WTC11 (cell line): ENCODE results near the gene VWA5B1. TPM values are rescaled to one million over a fixed set of nuclear protein-coding genes. Genes with fewer than 3 reads are reported as not detected.

Experiments used
- ATAC-seq: fragments of 200-7000 bp; cut with Tn5 transposase; 2 replicates; pipeline ENCODE4 v1.10.0; 2021; ENCODE audit warnings: mild to moderate bottlenecking, moderate library complexity
- CTCF ChIA-PET: fragments of 300-600 bp; sonication (Branson Sonifier 250); formaldehyde crosslinking; loops from one replicate; lab custom pipeline; 2021; ENCODE audit warnings: antibody characterized with exemption; lab: Charles Lee
- POLR2A ChIA-PET: fragments of 350-600 bp; sonication (Branson Sonifier 250); formaldehyde crosslinking; loops from one replicate; lab custom pipeline; 2021; ENCODE audit warnings: antibody characterized with exemption; lab: Charles Lee
- DNase-seq: peaks from one replicate; pipeline ENCODE4 v3.0.0; 2021; ENCODE audit warnings: low spot score
- H3K27ac Mint-ChIP-seq: 2 replicates; pipeline ENCODE4 v1.8.0; 2021; ENCODE audit warnings: mixed read lengths
- H3K27me3 Mint-ChIP-seq: 2 replicates; pipeline ENCODE4 v1.8.0; 2021; ENCODE audit warnings: low read depth, mild to moderate bottlenecking, moderate library complexity, mixed read lengths
- H3K36me3 Mint-ChIP-seq: 2 replicates; pipeline ENCODE4 v1.8.0; 2021; ENCODE audit warnings: mixed read lengths
- H3K4me1 Mint-ChIP-seq: 2 replicates; pipeline ENCODE4 v1.8.0; 2022; ENCODE audit warnings: mixed read lengths
- H3K4me3 Mint-ChIP-seq: 2 replicates; pipeline ENCODE4 v1.8.0; 2021; ENCODE audit warnings: mild to moderate bottlenecking, moderate library complexity, mixed read lengths
- H3K9me3 Mint-ChIP-seq: 2 replicates; pipeline ENCODE4 v1.8.0; 2021; ENCODE audit warnings: mixed read lengths
- CBFB ChIP-seq: sonication (generic); formaldehyde crosslinking; IDR thresholded peaks from 2 replicates; pipeline ENCODE4 v1.8.1; 2022; ENCODE audit warnings: mild to moderate bottlenecking, low read depth, missing genetic modification reagents
- FOXJ3 ChIP-seq: sonication (generic); formaldehyde crosslinking; IDR thresholded peaks from 2 replicates; pipeline ENCODE4 v1.9.0; 2021; ENCODE audit warnings: missing genetic modification reagents, mild to moderate bottlenecking, borderline replicate concordance
- FOXP1 ChIP-seq: sonication (generic); formaldehyde crosslinking; IDR thresholded peaks from 2 replicates; pipeline ENCODE4 v1.8.0; 2022; ENCODE audit warnings: missing genetic modification reagents, mild to moderate bottlenecking, moderate library complexity, borderline replicate concordance
- GABPB1 ChIP-seq: sonication (generic); formaldehyde crosslinking; IDR thresholded peaks from 2 replicates; pipeline ENCODE4 v1.8.1; 2023; ENCODE audit warnings: mild to moderate bottlenecking, missing genetic modification reagents
- GTF2I ChIP-seq: fragments of 250-450 bp; sonication (Bioruptor Pico); conservative IDR thresholded peaks from 2 replicates; pipeline ENCODE4 v1.4.0; 2021; ENCODE audit warnings: mild to moderate bottlenecking
- IRF2 ChIP-seq: sonication (generic); formaldehyde crosslinking; IDR thresholded peaks from 2 replicates; pipeline ENCODE4 v1.8.0; 2022; ENCODE audit warnings: low read depth, missing genetic modification reagents, borderline replicate concordance
- OVOL2 ChIP-seq: fragments of 250-450 bp; sonication (Bioruptor Pico); IDR thresholded peaks from 2 replicates; pipeline ENCODE4 v1.9.0; 2021; ENCODE audit warnings: mild to moderate bottlenecking, borderline replicate concordance
- RELA ChIP-seq: sonication (generic); formaldehyde crosslinking; IDR thresholded peaks from 2 replicates; pipeline ENCODE4 v1.8.1; 2022; ENCODE audit warnings: missing genetic modification reagents, mild to moderate bottlenecking, borderline replicate concordance
- SMAD3 ChIP-seq: sonication (generic); formaldehyde crosslinking; IDR thresholded peaks from 2 replicates; pipeline ENCODE4 v1.8.0; 2022; ENCODE audit warnings: missing genetic modification reagents, mild to moderate bottlenecking, borderline replicate concordance
- SMAD4 ChIP-seq: sonication (generic); formaldehyde crosslinking; IDR thresholded peaks from 2 replicates; pipeline ENCODE4 v1.8.0; 2022; ENCODE audit warnings: mild to moderate bottlenecking, missing genetic modification reagents
- TEAD4 ChIP-seq: sonication (generic); formaldehyde crosslinking; IDR thresholded peaks from 2 replicates; pipeline ENCODE4 v1.8.0; 2022; ENCODE audit warnings: mild to moderate bottlenecking, missing genetic modification reagents
- TP53 ChIP-seq: sonication (generic); formaldehyde crosslinking; IDR thresholded peaks from 2 replicates; pipeline ENCODE4 v1.8.1; 2023; ENCODE audit warnings: mild to moderate bottlenecking, missing genetic modification reagents
- ZNF138 ChIP-seq: sonication (generic); formaldehyde crosslinking; conservative IDR thresholded peaks from 2 replicates; pipeline ENCODE4 v1.8.1; 2022; ENCODE audit warnings: mild to moderate bottlenecking, moderate library complexity, missing genetic modification reagents
- ZNF219 ChIP-seq: sonication (generic); formaldehyde crosslinking; IDR thresholded peaks from 2 replicates; pipeline ENCODE4 v1.8.0; 2023; ENCODE audit warnings: missing genetic modification reagents, mild to moderate bottlenecking, borderline replicate concordance
- ZNF317 ChIP-seq: sonication (generic); formaldehyde crosslinking; IDR thresholded peaks from 2 replicates; pipeline ENCODE4 v1.8.1; 2023; ENCODE audit warnings: low read depth, mild to moderate bottlenecking, moderate library complexity, missing genetic modification reagents, borderline replicate concordance
- total RNA-seq: library from RNA; stranded (reverse); gene quantifications from 3 replicates; pipeline ENCODE4 v1.2.3, GENCODE V29; 2021
- TF ChIP-seq, protein P1 (sequence below): fragments of 250-450 bp; sonication (Bioruptor Pico); IDR thresholded peaks from 2 replicates; pipeline ENCODE4 v1.9.0; 2021; ENCODE audit warnings: mild to moderate bottlenecking
- TF ChIP-seq, protein P2 (sequence below): sonication (generic); formaldehyde crosslinking; IDR thresholded peaks from 2 replicates; pipeline ENCODE4 v1.8.1; 2022; ENCODE audit warnings: mild to moderate bottlenecking, missing genetic modification reagents, moderate library complexity, borderline replicate concordance
- TF ChIP-seq, protein P3 (sequence below): sonication (generic); formaldehyde crosslinking; conservative IDR thresholded peaks from 2 replicates; pipeline ENCODE4 v1.8.1; 2022; ENCODE audit warnings: mild to moderate bottlenecking, missing genetic modification reagents
- TF ChIP-seq, protein P4 (sequence below): sonication (generic); formaldehyde crosslinking; IDR thresholded peaks from 2 replicates; pipeline ENCODE4 v1.8.0; 2023; ENCODE audit warnings: mild to moderate bottlenecking, missing genetic modification reagents
- TF ChIP-seq, protein P5 (sequence below): fragments of 200-600 bp; IDR thresholded peaks from 2 replicates; pipeline ENCODE4 v1.8.0; 2022; ENCODE audit warnings: antibody characterized with exemption

The VWA5B1 gene
- total RNA-seq, 1 experiment from 2014 or later: 1.5 TPM

DNA sequence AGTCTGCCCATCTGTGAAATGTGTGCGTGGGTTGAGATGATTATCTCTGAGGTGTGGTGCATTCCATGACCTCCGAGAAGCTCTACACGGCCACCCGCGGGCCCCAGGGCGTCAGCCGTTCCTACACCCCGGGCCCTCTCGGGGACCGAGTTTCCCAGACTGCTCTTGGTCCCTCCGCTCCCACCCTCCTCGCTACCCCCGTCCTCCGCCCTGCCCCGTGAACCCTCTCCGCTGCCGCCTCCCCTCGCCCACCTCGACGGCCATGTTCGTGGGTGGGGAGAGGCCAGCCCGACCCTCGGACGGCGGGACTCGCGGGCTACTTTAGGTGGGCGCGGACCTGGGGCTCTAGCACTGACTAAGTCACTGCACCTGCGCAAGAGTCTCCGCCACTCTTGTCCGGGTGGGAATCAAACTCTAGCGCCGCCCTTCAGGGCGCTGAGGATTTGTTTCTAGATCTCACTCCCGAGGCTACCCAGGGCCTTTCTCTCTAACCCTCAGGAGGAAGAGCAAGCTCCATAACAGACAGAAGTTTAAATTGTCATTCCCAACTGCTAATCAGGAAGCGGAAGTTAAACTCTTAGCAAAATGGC, 47.7 kb upstream of the VWA5B1 start:
- DNase-seq (no peak), ATAC-seq (no peak)
- peaks cover 4% of the 10 kb centered on the region for H3K9me3 Mint-ChIP-seq
- no peaks in the 10 kb centered on the region for H3K36me3 Mint-ChIP-seq
- H3K27me3 Mint-ChIP-seq: peaks cover 14% of the 10 kb centered on the region
- no peak overlapping the region for H3K4me3 Mint-ChIP-seq
- ChIA-PET CTCF (interaction anchor here (0.7 to 1.4 kb wide), 2 partner anchors 119 kb away, joined by 3 to 4 read pairs; no protein-coding TSS in a partner anchor), POLR2A (no interaction called here)
- no peak overlapping the region for H3K27ac Mint-ChIP-seq
- TF ChIP-seq ZNF138: no peak
- no peak for TF ChIP-seq ZNF219
- no peak for TF ChIP-seq TEAD4 (CRISPR knock-in tag)
- TF ChIP-seq SMAD3 (CRISPR knock-in tag): no peak
- TF ChIP-seq RELA (CRISPR knock-in tag): no peak
- no peak for TF ChIP-seq GABPB1 (CRISPR knock-in tag)
- no peak for TF ChIP-seq FOXP1 (CRISPR knock-in tag)
- TF ChIP-seq, protein P1, sequence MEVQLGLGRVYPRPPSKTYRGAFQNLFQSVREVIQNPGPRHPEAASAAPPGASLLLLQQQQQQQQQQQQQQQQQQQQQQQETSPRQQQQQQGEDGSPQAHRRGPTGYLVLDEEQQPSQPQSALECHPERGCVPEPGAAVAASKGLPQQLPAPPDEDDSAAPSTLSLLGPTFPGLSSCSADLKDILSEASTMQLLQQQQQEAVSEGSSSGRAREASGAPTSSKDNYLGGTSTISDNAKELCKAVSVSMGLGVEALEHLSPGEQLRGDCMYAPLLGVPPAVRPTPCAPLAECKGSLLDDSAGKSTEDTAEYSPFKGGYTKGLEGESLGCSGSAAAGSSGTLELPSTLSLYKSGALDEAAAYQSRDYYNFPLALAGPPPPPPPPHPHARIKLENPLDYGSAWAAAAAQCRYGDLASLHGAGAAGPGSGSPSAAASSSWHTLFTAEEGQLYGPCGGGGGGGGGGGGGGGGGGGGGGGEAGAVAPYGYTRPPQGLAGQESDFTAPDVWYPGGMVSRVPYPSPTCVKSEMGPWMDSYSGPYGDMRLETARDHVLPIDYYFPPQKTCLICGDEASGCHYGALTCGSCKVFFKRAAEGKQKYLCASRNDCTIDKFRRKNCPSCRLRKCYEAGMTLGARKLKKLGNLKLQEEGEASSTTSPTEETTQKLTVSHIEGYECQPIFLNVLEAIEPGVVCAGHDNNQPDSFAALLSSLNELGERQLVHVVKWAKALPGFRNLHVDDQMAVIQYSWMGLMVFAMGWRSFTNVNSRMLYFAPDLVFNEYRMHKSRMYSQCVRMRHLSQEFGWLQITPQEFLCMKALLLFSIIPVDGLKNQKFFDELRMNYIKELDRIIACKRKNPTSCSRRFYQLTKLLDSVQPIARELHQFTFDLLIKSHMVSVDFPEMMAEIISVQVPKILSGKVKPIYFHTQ (CRISPR knock-in tag): no peak
- no peak for TF ChIP-seq CBFB (CRISPR knock-in tag)
- no peak for TF ChIP-seq SMAD4 (CRISPR knock-in tag)
- TF ChIP-seq TP53 (CRISPR knock-in tag): no peak
- TF ChIP-seq GTF2I (CRISPR knock-in tag): no peak
- TF ChIP-seq, protein P2, sequence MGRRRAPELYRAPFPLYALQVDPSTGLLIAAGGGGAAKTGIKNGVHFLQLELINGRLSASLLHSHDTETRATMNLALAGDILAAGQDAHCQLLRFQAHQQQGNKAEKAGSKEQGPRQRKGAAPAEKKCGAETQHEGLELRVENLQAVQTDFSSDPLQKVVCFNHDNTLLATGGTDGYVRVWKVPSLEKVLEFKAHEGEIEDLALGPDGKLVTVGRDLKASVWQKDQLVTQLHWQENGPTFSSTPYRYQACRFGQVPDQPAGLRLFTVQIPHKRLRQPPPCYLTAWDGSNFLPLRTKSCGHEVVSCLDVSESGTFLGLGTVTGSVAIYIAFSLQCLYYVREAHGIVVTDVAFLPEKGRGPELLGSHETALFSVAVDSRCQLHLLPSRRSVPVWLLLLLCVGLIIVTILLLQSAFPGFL (CRISPR knock-in tag): no peak
- TF ChIP-seq, protein P3, sequence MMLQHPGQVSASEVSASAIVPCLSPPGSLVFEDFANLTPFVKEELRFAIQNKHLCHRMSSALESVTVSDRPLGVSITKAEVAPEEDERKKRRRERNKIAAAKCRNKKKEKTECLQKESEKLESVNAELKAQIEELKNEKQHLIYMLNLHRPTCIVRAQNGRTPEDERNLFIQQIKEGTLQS (CRISPR knock-in tag): no peak
- no peak for TF ChIP-seq IRF2 (CRISPR knock-in tag)
- TF ChIP-seq, protein P4, sequence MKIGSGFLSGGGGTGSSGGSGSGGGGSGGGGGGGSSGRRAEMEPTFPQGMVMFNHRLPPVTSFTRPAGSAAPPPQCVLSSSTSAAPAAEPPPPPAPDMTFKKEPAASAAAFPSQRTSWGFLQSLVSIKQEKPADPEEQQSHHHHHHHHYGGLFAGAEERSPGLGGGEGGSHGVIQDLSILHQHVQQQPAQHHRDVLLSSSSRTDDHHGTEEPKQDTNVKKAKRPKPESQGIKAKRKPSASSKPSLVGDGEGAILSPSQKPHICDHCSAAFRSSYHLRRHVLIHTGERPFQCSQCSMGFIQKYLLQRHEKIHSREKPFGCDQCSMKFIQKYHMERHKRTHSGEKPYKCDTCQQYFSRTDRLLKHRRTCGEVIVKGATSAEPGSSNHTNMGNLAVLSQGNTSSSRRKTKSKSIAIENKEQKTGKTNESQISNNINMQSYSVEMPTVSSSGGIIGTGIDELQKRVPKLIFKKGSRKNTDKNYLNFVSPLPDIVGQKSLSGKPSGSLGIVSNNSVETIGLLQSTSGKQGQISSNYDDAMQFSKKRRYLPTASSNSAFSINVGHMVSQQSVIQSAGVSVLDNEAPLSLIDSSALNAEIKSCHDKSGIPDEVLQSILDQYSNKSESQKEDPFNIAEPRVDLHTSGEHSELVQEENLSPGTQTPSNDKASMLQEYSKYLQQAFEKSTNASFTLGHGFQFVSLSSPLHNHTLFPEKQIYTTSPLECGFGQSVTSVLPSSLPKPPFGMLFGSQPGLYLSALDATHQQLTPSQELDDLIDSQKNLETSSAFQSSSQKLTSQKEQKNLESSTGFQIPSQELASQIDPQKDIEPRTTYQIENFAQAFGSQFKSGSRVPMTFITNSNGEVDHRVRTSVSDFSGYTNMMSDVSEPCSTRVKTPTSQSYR: no peak
- no peak for TF ChIP-seq ZNF317
- no peak for TF ChIP-seq OVOL2 (CRISPR knock-in tag)
- TF ChIP-seq FOXJ3: no peak
- TF ChIP-seq, protein P5, sequence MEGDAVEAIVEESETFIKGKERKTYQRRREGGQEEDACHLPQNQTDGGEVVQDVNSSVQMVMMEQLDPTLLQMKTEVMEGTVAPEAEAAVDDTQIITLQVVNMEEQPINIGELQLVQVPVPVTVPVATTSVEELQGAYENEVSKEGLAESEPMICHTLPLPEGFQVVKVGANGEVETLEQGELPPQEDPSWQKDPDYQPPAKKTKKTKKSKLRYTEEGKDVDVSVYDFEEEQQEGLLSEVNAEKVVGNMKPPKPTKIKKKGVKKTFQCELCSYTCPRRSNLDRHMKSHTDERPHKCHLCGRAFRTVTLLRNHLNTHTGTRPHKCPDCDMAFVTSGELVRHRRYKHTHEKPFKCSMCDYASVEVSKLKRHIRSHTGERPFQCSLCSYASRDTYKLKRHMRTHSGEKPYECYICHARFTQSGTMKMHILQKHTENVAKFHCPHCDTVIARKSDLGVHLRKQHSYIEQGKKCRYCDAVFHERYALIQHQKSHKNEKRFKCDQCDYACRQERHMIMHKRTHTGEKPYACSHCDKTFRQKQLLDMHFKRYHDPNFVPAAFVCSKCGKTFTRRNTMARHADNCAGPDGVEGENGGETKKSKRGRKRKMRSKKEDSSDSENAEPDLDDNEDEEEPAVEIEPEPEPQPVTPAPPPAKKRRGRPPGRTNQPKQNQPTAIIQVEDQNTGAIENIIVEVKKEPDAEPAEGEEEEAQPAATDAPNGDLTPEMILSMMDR: no peak
- peaks cover 8% of the 10 kb centered on the region for H3K4me1 Mint-ChIP-seq
